NCI-H2107 treated with DMSO at 0.1 percent for 48 hours (cell line): ENCODE data around the gene CPNE2.

Source experiments
- DNase-seq: peaks from one replicate; lab custom pipeline; 2025; ENCODE audit not compliant: unreplicated experiment; lab: John Stamatoyannopoulos, UW

The CPNE2 gene

GRCh38 chr16:57144027-57144426 lies 51.6 kb downstream of the CPNE2 start:
- no peak for DNase-seq

- no peak for DNase-seq
These were observed 53.0 kb downstream of the CPNE2 start for GRCh38 chr16:57145046-57146021.

GRCh38 chr16:57146040-57146647 lies 53.8 kb downstream of the CPNE2 start:
- DNase-seq = no peak

- DNase-seq = no peak
These were observed 54.4 kb downstream of the CPNE2 start for GRCh38 chr16:57146735-57147134.

GRCh38 chr16:57147381-57148221 lies 55.2 kb downstream of the CPNE2 start:
- DNase-seq = no peak

- no peak for DNase-seq
These were observed 56.1 kb downstream of the CPNE2 start for GRCh38 chr16:57148481-57148880.

GRCh38 chr16:57149391-57149790 lies 57.0 kb downstream of the CPNE2 start:
- no peak for DNase-seq

GRCh38 chr16:57150682-57151330 lies 58.4 kb downstream of the CPNE2 start:
- DNase-seq = no peak

- DNase-seq = no peak
These were observed 59.0 kb downstream of the CPNE2 start for GRCh38 chr16:57151369-57151768.

- DNase-seq = peak; percentile 46
These were observed 60.0 kb downstream of the CPNE2 start for GRCh38 chr16:57152096-57153093.

- DNase-seq = peak; percentile 49
These were observed 61.5 kb downstream of the CPNE2 start for GRCh38 chr16:57153841-57154240.

GRCh38 chr16:57155702-57156350 lies 63.4 kb downstream of the CPNE2 start:
- DNase-seq = no peak

- no peak for DNase-seq
These were observed 63.9 kb downstream of the CPNE2 start for GRCh38 chr16:57156351-57156703.

- DNase-seq = no peak
These were observed 65.2 kb downstream of the CPNE2 start for GRCh38 chr16:57157533-57157932.

- no peak for DNase-seq
These were observed 67.1 kb downstream of the CPNE2 start for GRCh38 chr16:57159447-57159846.

- no peak for DNase-seq
These were observed 71.5 kb downstream of the CPNE2 start for GRCh38 chr16:57163842-57164241.

- DNase-seq = no peak
These were observed 73.1 kb downstream of the CPNE2 start for GRCh38 chr16:57165483-57165882.

- peak; percentile 55 for DNase-seq
These were observed 73.6 kb downstream of the CPNE2 start for GRCh38 chr16:57165938-57166337.

- no peak for DNase-seq
These were observed 74.1 kb downstream of the CPNE2 start for GRCh38 chr16:57166451-57166850.
